HG03135 (cell line): ENCODE data around the gene GOLGA8G.
"Not testable (repeated sequence)": the region's sequence is repeated elsewhere in the genome, so short reads cannot be mapped to it uniquely, and the experiment has no call there.

Experiments used
- ATAC-seq: cut with Tn5 transposase; IDR thresholded peaks from one replicate; pipeline ENCODE4 v1.9.1; 2021; ENCODE audit warnings: mild to moderate bottlenecking, moderate library complexity; ENCODE audit not compliant: unreplicated experiment

GOLGA8G gene, protein sequence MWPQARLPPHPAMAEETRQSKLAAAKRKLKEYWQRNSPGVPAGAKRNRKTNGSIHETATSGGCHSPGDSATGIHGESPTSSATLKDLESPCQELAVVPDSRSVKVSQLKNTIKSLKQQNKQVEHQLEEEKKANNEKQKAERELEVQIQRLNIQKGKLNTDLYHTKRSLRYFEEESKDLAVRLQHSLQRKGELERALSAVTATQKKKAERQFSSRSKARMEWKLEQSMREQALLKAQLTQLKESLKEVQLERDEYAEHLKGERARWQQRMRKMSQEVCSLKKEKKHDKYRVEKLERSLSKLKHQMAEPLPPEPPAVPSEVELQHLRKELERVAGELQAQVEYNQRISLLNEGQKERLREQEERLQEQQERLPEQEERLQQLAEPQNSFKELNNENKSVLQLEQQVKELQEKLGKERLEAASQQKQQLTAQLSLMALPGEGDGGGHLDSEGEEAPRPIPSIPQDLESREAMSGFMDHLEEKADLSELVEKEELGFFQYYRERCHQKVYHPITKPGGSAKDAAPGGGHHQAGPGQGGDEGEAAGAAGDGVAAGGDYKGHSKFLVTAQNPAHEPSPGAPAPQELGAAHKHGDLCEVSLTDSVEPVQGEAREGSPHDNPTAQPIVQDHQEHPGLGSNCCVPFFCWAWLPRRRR

GRCh38 chr15:28532954-28533353, at the start of gene GOLGA8G:
GOLGA8G (minus strand) TSS chr15:28532971; CDS start chr15:28532909, 62 bp downstream.
- ATAC-seq: not testable (repeated sequence)

- not testable (repeated sequence) for ATAC-seq
Observed at GRCh38 chr15:28573351-28573750, 40.6 kb upstream of the GOLGA8G start.

DNA sequence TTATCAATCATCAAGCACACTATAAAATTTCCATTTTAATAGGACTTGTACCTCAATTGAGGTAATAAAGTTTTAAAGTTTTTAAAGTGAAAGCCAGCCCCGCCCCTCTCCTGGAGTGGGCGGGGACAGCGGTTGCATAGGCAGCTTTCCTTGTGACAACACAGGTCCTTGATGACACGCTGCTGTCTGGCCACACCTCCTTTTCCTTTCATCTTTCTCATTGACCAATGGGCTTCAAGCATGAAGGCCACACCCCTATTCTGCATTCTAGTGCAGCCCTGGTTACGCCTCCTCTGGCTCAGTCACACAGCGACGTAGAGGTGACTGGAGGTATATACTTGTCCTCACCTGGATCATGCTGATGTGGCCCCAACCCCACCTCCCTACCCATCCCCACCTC, 20.5 kb upstream of the GOLGA8G start, which contains the start of gene GOLGA6L25:
Gene GOLGA6L25, plus strand, starts transcription at position 301 of the 400 bp plus-strand sequence. Its CDS starts 61 bp downstream, at position 362.
- not testable (repeated sequence) for ATAC-seq

GRCh38 chr15:28515208-28515607, 17.6 kb downstream of the GOLGA8G start:
- ATAC-seq: not testable (repeated sequence)

- ATAC-seq: not testable (repeated sequence)
Observed at GRCh38 chr15:28514128-28514527, 18.6 kb downstream of the GOLGA8G start.

DNA sequence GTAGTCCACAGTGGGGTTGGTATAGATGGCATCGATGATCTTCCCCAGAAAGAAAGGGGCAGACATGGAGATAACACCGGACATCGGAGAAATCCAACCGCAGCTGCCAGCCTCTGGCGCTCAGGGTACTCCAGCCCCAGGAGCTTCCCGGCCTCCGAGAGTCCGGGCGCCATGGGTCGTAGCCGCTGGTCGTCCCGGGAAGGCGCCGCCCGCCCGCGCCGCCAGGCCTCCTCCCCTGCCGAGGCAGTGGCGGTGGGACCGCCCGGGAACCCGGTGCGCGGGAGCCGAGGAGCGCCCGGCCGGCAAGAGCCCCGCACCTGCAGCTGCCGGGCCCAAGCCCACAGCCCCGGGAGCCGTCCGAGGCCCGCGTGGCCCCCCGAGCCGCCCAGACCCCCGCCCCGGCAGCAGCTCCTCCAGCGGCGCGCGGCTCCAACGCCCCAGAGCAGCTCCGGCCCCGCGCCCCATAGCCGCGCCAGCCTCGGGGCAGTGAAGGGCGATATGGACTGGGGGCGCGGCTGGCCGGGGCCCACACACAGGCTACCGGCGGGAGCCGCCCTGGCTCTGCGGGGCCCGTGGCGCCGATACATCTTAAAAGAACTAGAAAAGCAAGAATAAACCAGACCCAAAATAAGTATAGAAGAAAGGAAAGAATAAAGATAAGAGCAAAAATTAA, 24.4 kb downstream of the GOLGA8G start:
- not testable (repeated sequence) for ATAC-seq

DNA sequence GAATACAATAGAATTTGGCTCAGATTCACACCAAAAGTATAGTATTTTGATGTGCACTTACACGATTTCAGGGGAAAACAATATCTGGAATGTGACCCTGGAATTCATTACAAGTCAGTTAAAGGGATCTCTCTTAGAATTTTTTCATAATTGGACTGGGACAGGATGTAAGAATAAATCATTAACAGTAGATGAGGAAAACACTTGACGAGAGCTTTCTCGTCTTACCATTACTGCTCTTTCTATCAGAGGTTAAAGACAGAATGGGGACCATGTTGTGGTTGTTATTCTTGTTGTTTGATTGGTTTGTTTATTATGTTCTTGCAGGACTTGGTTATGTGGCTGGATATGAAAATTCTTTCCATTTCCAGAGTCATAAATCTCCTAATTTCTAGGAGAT, 51.4 kb downstream of the GOLGA8G start:
- ATAC-seq: not testable (repeated sequence)
